Measurements from ENCODE around the gene NUP210.

Gene NUP210

GRCh38 chr3:13420045-13420830, at the start of gene NUP210:
Gene NUP210, minus strand, starts transcription at chr3:13420322. Its CDS starts 96 bp downstream, at chr3:13420226.
- peaks cover 42% of the 10 kb centered on the region for H3K27me3 ChIP-seq (ENCODE audit: insufficient read depth, low read length)
- no peaks in the 10 kb centered on the region for H3K4me1 ChIP-seq (ENCODE audit: control insufficient read depth, insufficient read depth, low read length, unreplicated experiment)
- H3K36me3 ChIP-seq (ENCODE audit: insufficient read depth, low read length): no peaks in the 10 kb centered on the region
- no peaks in the 10 kb centered on the region for H3K79me2 ChIP-seq (ENCODE audit: control insufficient read depth, insufficient read depth, low read length, unreplicated experiment)
- H2AFZ ChIP-seq (ENCODE audit: low read length, unreplicated experiment): peak within 1 kb of the TSS; percentile 73
- no peak within 1 kb of the TSS for H3K27ac ChIP-seq (ENCODE audit: low read depth, low read length)
- H3K4me3 ChIP-seq (ENCODE audit: low read depth, low read length): peak within 1 kb of the TSS; percentile 56

DNA sequence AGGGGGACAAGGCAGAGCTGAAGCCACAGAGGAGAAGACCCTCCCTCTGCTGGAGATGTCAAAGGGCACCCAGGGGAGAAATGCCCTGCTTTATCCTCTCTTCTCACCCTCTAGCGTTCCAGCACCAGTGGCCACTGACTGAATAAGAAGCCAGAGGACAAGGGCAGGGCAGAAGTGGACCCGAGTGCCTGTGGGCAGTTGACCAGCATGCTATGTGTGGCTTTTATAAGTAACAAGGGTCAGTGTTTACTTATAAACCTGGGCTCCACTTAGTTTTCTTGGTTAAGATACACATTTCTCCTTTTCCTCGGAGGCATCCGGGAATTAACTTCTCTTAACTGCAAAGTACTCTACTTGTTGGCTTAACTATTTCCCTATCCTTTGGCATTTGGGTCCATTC, 46.7 kb upstream of the NUP210 start:
- Histone ChIP-seq H3K27ac (ENCODE audit: low read depth, low read length) (no peak overlapping the region), H3K4me3 (ENCODE audit: low read depth, low read length) (no peak overlapping the region), H3K27me3 (ENCODE audit: insufficient read depth, low read length) (peaks cover 39% of the 10 kb centered on the region), H3K36me3 (ENCODE audit: insufficient read depth, low read length) (no peaks in the 10 kb centered on the region), H3K79me2 (ENCODE audit: control insufficient read depth, insufficient read depth, low read length, unreplicated experiment) (no peaks in the 10 kb centered on the region), H3K4me1 (ENCODE audit: control insufficient read depth, insufficient read depth, low read length, unreplicated experiment) (no peaks in the 10 kb centered on the region), H2AFZ (ENCODE audit: low read length, unreplicated experiment) (no peak overlapping the region)

GRCh38 chr3:13465236-13465873, 45.2 kb upstream of the NUP210 start:
- Histone ChIP-seq H2AFZ (ENCODE audit: low read length, unreplicated experiment) (no peak overlapping the region), H3K4me1 (ENCODE audit: control insufficient read depth, insufficient read depth, low read length, unreplicated experiment) (no peaks in the 10 kb centered on the region), H3K27me3 (ENCODE audit: insufficient read depth, low read length) (peaks cover 48% of the 10 kb centered on the region), H3K4me3 (ENCODE audit: low read depth, low read length) (no peak overlapping the region), H3K36me3 (ENCODE audit: insufficient read depth, low read length) (no peaks in the 10 kb centered on the region), H3K27ac (ENCODE audit: low read depth, low read length) (no peak overlapping the region), H3K79me2 (ENCODE audit: control insufficient read depth, insufficient read depth, low read length, unreplicated experiment) (no peaks in the 10 kb centered on the region)

DNA sequence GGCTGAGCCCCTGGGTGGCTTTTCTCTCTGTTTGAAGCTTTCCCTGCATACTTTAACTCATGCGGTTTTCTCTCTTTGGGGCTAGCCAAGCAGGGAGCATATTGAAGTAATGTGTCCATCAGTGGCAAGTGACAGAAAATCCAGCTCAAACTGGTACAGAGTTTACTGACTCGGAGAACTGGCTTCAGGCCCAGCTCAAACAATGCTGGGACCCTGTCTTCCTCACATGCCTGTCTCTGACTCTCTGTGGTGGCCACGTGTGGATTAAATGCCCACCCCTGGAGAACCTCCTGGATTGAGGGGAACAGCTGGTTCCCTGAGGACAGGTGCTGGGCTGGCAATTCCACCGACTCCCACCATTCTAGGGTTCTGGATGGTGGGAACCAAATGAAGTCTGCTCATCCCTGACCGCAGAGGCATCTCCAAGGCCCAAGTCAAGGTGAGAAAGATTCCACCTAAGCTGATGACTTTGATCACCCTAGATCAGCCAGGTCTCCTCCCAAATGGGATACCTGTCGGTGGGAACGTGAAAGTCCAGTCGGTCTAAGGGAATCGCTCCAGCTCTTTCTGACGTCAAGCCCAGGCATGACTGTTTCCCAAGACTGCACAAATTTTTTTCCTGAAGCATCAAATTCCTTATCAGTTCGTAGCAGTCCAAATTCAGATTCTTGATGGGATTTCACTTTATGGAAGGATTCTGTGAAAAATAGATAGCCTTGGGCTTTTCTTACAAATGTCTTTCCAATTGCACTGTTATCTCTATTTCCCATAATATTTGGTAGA, 43.7 kb upstream of the NUP210 start:
- Histone ChIP-seq H3K36me3 (ENCODE audit: insufficient read depth, low read length) (no peaks in the 10 kb centered on the region), H3K79me2 (ENCODE audit: control insufficient read depth, insufficient read depth, low read length, unreplicated experiment) (no peaks in the 10 kb centered on the region), H3K27ac (ENCODE audit: low read depth, low read length) (no peak overlapping the region), H3K4me3 (ENCODE audit: low read depth, low read length) (no peak overlapping the region), H3K4me1 (ENCODE audit: control insufficient read depth, insufficient read depth, low read length, unreplicated experiment) (no peaks in the 10 kb centered on the region), H2AFZ (ENCODE audit: low read length, unreplicated experiment) (no peak overlapping the region), H3K27me3 (ENCODE audit: insufficient read depth, low read length) (peaks cover 48% of the 10 kb centered on the region)

DNA sequence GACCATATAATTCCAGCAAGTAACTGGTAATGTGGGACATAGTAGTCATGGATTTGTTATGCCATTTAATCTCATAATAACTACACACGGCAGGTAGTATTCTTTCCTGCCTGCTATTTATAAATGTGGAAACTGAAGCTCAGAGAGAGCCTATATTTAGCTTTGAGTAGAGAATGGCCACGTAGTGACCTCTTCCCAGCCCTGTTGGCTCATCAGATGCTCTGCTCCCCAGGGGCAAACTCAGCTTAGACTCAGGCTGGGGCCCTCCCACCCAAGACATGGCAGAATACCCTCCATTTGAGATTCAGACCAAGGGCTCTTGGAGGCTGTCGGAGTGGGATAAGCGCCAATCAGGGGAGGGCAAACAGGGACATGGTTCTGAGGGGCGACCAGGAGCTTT, 42.7 kb upstream of the NUP210 start:
- Histone ChIP-seq H3K27me3 (ENCODE audit: insufficient read depth, low read length) (peaks cover 48% of the 10 kb centered on the region), H3K79me2 (ENCODE audit: control insufficient read depth, insufficient read depth, low read length, unreplicated experiment) (no peaks in the 10 kb centered on the region), H3K4me1 (ENCODE audit: control insufficient read depth, insufficient read depth, low read length, unreplicated experiment) (no peaks in the 10 kb centered on the region), H3K4me3 (ENCODE audit: low read depth, low read length) (no peak overlapping the region), H2AFZ (ENCODE audit: low read length, unreplicated experiment) (no peak overlapping the region), H3K36me3 (ENCODE audit: insufficient read depth, low read length) (no peaks in the 10 kb centered on the region), H3K27ac (ENCODE audit: low read depth, low read length) (no peak overlapping the region)

- H3K27me3 ChIP-seq (ENCODE audit: insufficient read depth, low read length): peaks cover 47% of the 10 kb centered on the region
- H2AFZ ChIP-seq (ENCODE audit: low read length, unreplicated experiment): no peak overlapping the region
- H3K27ac ChIP-seq (ENCODE audit: low read depth, low read length): no peak overlapping the region
- H3K4me3 ChIP-seq (ENCODE audit: low read depth, low read length): no peak overlapping the region
- H3K36me3 ChIP-seq (ENCODE audit: insufficient read depth, low read length): no peaks in the 10 kb centered on the region
- H3K4me1 ChIP-seq (ENCODE audit: control insufficient read depth, insufficient read depth, low read length, unreplicated experiment): no peaks in the 10 kb centered on the region
- H3K79me2 ChIP-seq (ENCODE audit: control insufficient read depth, insufficient read depth, low read length, unreplicated experiment): no peaks in the 10 kb centered on the region
Measured at GRCh38 chr3:13462125-13462629, 42.1 kb upstream of the NUP210 start.

GRCh38 chr3:13461169-13462124, 41.3 kb upstream of the NUP210 start:
- Histone ChIP-seq H3K27ac (ENCODE audit: low read depth, low read length) (no peak overlapping the region), H3K4me1 (ENCODE audit: control insufficient read depth, insufficient read depth, low read length, unreplicated experiment) (no peaks in the 10 kb centered on the region), H3K36me3 (ENCODE audit: insufficient read depth, low read length) (no peaks in the 10 kb centered on the region), H2AFZ (ENCODE audit: low read length, unreplicated experiment) (no peak overlapping the region), H3K79me2 (ENCODE audit: control insufficient read depth, insufficient read depth, low read length, unreplicated experiment) (no peaks in the 10 kb centered on the region), H3K27me3 (ENCODE audit: insufficient read depth, low read length) (peaks cover 39% of the 10 kb centered on the region), H3K4me3 (ENCODE audit: low read depth, low read length) (no peak overlapping the region)

DNA sequence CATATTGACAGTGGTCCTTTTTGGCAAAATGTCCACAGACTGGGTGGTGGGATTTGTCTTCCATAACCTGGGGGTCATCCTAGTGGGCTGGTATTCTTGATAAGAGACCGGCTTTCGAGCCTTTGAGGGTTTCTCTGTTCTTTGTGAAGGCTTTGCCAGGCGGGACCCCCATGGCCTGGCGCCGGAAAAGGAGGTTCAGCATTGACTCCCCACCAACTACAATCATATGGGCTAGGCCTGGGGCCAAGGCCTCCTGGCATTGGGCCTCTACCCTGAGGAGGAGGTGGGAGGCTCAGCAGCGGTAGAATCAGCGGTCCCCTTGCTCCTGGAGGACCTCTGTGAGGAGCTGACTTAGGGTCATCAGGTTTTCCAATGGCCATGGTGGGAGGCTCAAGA, 40.2 kb upstream of the NUP210 start:
- no peaks in the 10 kb centered on the region for H3K36me3 ChIP-seq (ENCODE audit: insufficient read depth, low read length)
- H3K4me3 ChIP-seq (ENCODE audit: low read depth, low read length): no peak overlapping the region
- H2AFZ ChIP-seq (ENCODE audit: low read length, unreplicated experiment): no peak overlapping the region
- H3K27ac ChIP-seq (ENCODE audit: low read depth, low read length): no peak overlapping the region
- H3K27me3 ChIP-seq (ENCODE audit: insufficient read depth, low read length): peaks cover 34% of the 10 kb centered on the region
- H3K79me2 ChIP-seq (ENCODE audit: control insufficient read depth, insufficient read depth, low read length, unreplicated experiment): no peaks in the 10 kb centered on the region
- H3K4me1 ChIP-seq (ENCODE audit: control insufficient read depth, insufficient read depth, low read length, unreplicated experiment): no peaks in the 10 kb centered on the region

- Histone ChIP-seq H3K27ac (ENCODE audit: low read depth, low read length) (no peak overlapping the region), H3K36me3 (ENCODE audit: insufficient read depth, low read length) (no peaks in the 10 kb centered on the region), H3K4me3 (ENCODE audit: low read depth, low read length) (no peak overlapping the region), H3K79me2 (ENCODE audit: control insufficient read depth, insufficient read depth, low read length, unreplicated experiment) (no peaks in the 10 kb centered on the region), H2AFZ (ENCODE audit: low read length, unreplicated experiment) (no peak overlapping the region), H3K4me1 (ENCODE audit: control insufficient read depth, insufficient read depth, low read length, unreplicated experiment) (no peaks in the 10 kb centered on the region), H3K27me3 (ENCODE audit: insufficient read depth, low read length) (peaks cover 29% of the 10 kb centered on the region)
Measured at GRCh38 chr3:13459605-13460340, 39.7 kb upstream of the NUP210 start.

All from ACC112 (cell line).